HCT116 (cell line): ENCODE measurements around the gene DYRK1B. TPM values are rescaled to one million over a fixed set of nuclear protein-coding genes. Genes with fewer than 3 reads are reported as not detected.

Experiments
- ATAC-seq: fragments of 200-7000 bp; cut with Tn5 transposase; 2 replicates; pipeline ENCODE4 v1.9.1; 2020; ENCODE audit warnings: mild to moderate bottlenecking, moderate library complexity
- BruUV-seq: library from RNA; stranded (reverse); fragments of 400-500 nt; replicated peaks from 2 replicates; lab custom pipeline; 2021; lab: Mats Ljungman, UMichigan
- CTCF ChIA-PET: fragments of 300-600 bp; sonication (Branson Sonifier 250); formaldehyde crosslinking; loops from one replicate; lab custom pipeline; 2021; ENCODE audit warnings: antibody characterized with exemption; lab: Charles Lee
- POLR2A ChIA-PET: fragments of 300-600, 350-600 bp; sonication (Branson Sonifier 250); formaldehyde crosslinking; loops from one replicate; lab custom pipeline; 2021; ENCODE audit warnings: antibody characterized with exemption; lab: Charles Lee
- RAD21 ChIA-PET, 2 experiments: fragments of 300-600 bp; sonication (Branson Sonifier 250); formaldehyde crosslinking; loops; one replicate each; lab custom pipeline; 2023; ENCODE audit warnings: low total read pairs in 2 of 2; ENCODE audit not compliant: uncharacterized antibody in 2 of 2, unreplicated experiment in 2 of 2, low non-redundant PET in 1 of 2; lab: Charles Lee
- DNase-seq: peaks from one replicate; pipeline ENCODE4 v3.0.0-alpha.2; 2010; ENCODE audit warnings: low read depth, low spot score
- H2AFZ ChIP-seq: fragments of 200-600 bp; shearing (Covaris generic), sonication (generic); 2 replicates; pipeline ENCODE4 v1.6.1; 2017; ENCODE audit warnings: low read depth, mixed run types, mixed read lengths, antibody characterized with exemption, low read length; ENCODE audit not compliant: poor library complexity, severe bottlenecking
- H3K27ac ChIP-seq: 2 replicates; pipeline ENCODE4 v1.5.1; 2012; ENCODE audit warnings: low read depth, low read length
- H3K27me3 ChIP-seq: fragments of 200-600 bp; sonication (generic); 2 replicates; pipeline ENCODE4 v1.6.1; 2016; ENCODE audit warnings: mixed run types, low read length, mixed read lengths; ENCODE audit not compliant: insufficient read depth
- H3K36me3 ChIP-seq, 2 experiments: fragments of 200-500 bp in 1 of 2; fragments of 200-600 bp in 1 of 2; sonication (Bioruptor generic) in 1 of 2; sonication (generic) in 1 of 2; 2 replicates each; pipeline versions ENCODE4 v1.5.1 to v1.6.1; 2014 to 2016; ENCODE audit warnings: low read length in 2 of 2, inconsistent platforms in 1 of 2, mixed read lengths in 1 of 2, mixed run types in 1 of 2; ENCODE audit not compliant: insufficient read depth in 2 of 2, control insufficient read depth in 1 of 2
- H3K4me1 ChIP-seq, 2 experiments: fragments of 200-600 bp in 1 of 2; sonication (generic) in 1 of 2; 2 replicates each; pipeline versions ENCODE4 v1.5.1 to v1.6.1; 2012 to 2017; ENCODE audit warnings: low read length in 2 of 2, inconsistent platforms in 1 of 2, mild to moderate bottlenecking in 1 of 2, mixed read lengths in 1 of 2, mixed run types in 1 of 2, moderate library complexity in 1 of 2; ENCODE audit not compliant: insufficient read depth in 2 of 2, control insufficient read depth in 1 of 2
- H3K4me2 ChIP-seq: fragments of 200-600 bp; sonication (generic); 2 replicates; pipeline ENCODE4 v1.6.1; 2017; ENCODE audit warnings: mixed run types, low read length, mixed read lengths
- H3K4me3 ChIP-seq, 2 experiments: fragments of 200-600 bp in 1 of 2; sonication (generic) in 1 of 2; replicated peaks in 1 of 2; 2 replicates each; pipeline ENCODE4 v1.5.1; 2011 to 2016; ENCODE audit warnings: low read length in 2 of 2, control low read depth in 1 of 2, low read depth in 1 of 2, mild to moderate bottlenecking in 1 of 2, mixed read lengths in 1 of 2, mixed run types in 1 of 2
- H3K79me2 ChIP-seq: fragments of 200-600 bp; sonication (generic); 2 replicates; pipeline ENCODE4 v1.6.1; 2017; ENCODE audit warnings: mild to moderate bottlenecking, mixed run types, low read length, moderate library complexity, mixed read lengths; ENCODE audit not compliant: insufficient read depth
- H3K9ac ChIP-seq: fragments of 200-600 bp; sonication (generic); 2 replicates; pipeline ENCODE4 v1.6.1; 2016; ENCODE audit warnings: low read length, mixed read lengths
- H3K9me2 ChIP-seq: fragments of 200-600 bp; sonication (generic), shearing (Covaris generic); 2 replicates; pipeline ENCODE4 v1.6.1; 2017; ENCODE audit warnings: mixed run types, mild to moderate bottlenecking, moderate library complexity; ENCODE audit not compliant: insufficient read depth
- H3K9me3 ChIP-seq, 2 experiments: fragments of 200-500 bp in 1 of 2; fragments of 200-600 bp in 1 of 2; sonication (Bioruptor generic) in 1 of 2; sonication (generic) in 1 of 2; 2 replicates each; pipeline ENCODE4 v1.6.1; 2014 to 2017; ENCODE audit warnings: low read length in 2 of 2, mixed read lengths in 2 of 2, inconsistent platforms in 1 of 2, low read depth in 1 of 2, mild to moderate bottlenecking in 1 of 2, mixed run types in 1 of 2, moderate library complexity in 1 of 2; ENCODE audit not compliant: control insufficient read depth in 1 of 2, insufficient read depth in 1 of 2
- H4K20me1 ChIP-seq: fragments of 200-600 bp; sonication (generic), shearing (Covaris generic); 2 replicates; pipeline ENCODE4 v1.6.1; 2017; ENCODE audit warnings: mixed run types, mild to moderate bottlenecking, moderate library complexity; ENCODE audit not compliant: insufficient read depth
- CBX3 ChIP-seq: IDR thresholded peaks from 2 replicates; pipeline ENCODE4 v1.6.1; 2012; ENCODE audit warnings: low read depth
- EGR1 ChIP-seq: IDR thresholded peaks from 2 replicates; pipeline ENCODE4 v1.6.1; 2012; ENCODE audit warnings: low read depth
- ELF1 ChIP-seq: IDR thresholded peaks from 2 replicates; pipeline ENCODE4 v1.6.1; 2012; ENCODE audit warnings: low read depth, borderline replicate concordance
- EZH2phosphoT487 ChIP-seq: fragments of 200-600 bp; IDR thresholded peaks from 2 replicates; pipeline ENCODE4 v1.6.1; 2018; ENCODE audit warnings: antibody characterized with exemption, borderline replicate concordance
- JUND ChIP-seq: IDR thresholded peaks from 2 replicates; pipeline ENCODE4 v1.6.1; 2012
- POLR2A ChIP-seq: IDR thresholded peaks from 2 replicates; pipeline ENCODE4 v1.7.0; 2011; ENCODE audit warnings: borderline replicate concordance; ENCODE audit not compliant: insufficient read depth, insufficient read length; ENCODE audit errors: extremely low read depth
- POLR2AphosphoS5 ChIP-seq: IDR thresholded peaks from 2 replicates; pipeline ENCODE4 v1.6.1; 2011; ENCODE audit warnings: mild to moderate bottlenecking, low read depth, low read length, moderate library complexity
- RAD21 ChIP-seq: IDR thresholded peaks from 2 replicates; pipeline ENCODE4 v1.6.1; 2012; ENCODE audit warnings: low read depth, mild to moderate bottlenecking
- SP1 ChIP-seq: IDR thresholded peaks from 2 replicates; pipeline ENCODE4 v1.6.1; 2012; ENCODE audit warnings: low read depth
- TCF7L2 ChIP-seq: IDR thresholded peaks from 2 replicates; pipeline ENCODE4 v1.7.0; 2011; ENCODE audit warnings: borderline replicate concordance, inconsistent platforms; ENCODE audit not compliant: insufficient read depth, insufficient read length; ENCODE audit errors: extremely low read depth
- YY1 ChIP-seq: IDR thresholded peaks from 2 replicates; pipeline ENCODE4 v1.6.1; 2011; ENCODE audit warnings: low read length, low read depth, moderate library complexity, mild to moderate bottlenecking; ENCODE audit not compliant: insufficient replicate concordance; ENCODE audit errors: extremely low read depth
- ZFX ChIP-seq: fragments of 450-650 bp; IDR thresholded peaks from 2 replicates; pipeline ENCODE4 v1.6.1; 2017
- ZNF274 ChIP-seq: fragments of 200-500 bp; sonication (Bioruptor generic); IDR thresholded peaks from 2 replicates; pipeline ENCODE4 v1.6.1; 2014; ENCODE audit warnings: mild to moderate bottlenecking, low read depth, low read length, inconsistent platforms
- intact Hi-C: fragments of 100-400 bp; cut with micrococcal nuclease; formaldehyde crosslinking; loops from 2 replicates; pipeline ENCODE4 v1.10.0; 2022
- total RNA-seq: library from RNA; stranded (reverse); gene quantifications from one replicate; pipeline ENCODE4 v1.2.1, GENCODE V29; 2021; ENCODE audit not compliant: unreplicated experiment
- TF ChIP-seq, protein P1 (sequence below): IDR thresholded peaks from 2 replicates; pipeline ENCODE4 v1.6.1; 2012
- TF ChIP-seq, protein P2 (sequence below), 3 experiments: fragments of 200-600 bp in 1 of 3; sonication (generic) in 1 of 3; IDR thresholded peaks in 2 of 3; conservative IDR thresholded peaks in 1 of 3; 2 replicates each; pipeline ENCODE4 v1.5.1; 2012 to 2017; ENCODE audit warnings: low read depth in 2 of 3, low read length in 2 of 3, antibody characterized with exemption in 1 of 3, borderline replicate concordance in 1 of 3, control low read depth in 1 of 3, mild to moderate bottlenecking in 1 of 3, mixed read lengths in 1 of 3, mixed run types in 1 of 3, moderate library complexity in 1 of 3; ENCODE audit not compliant: insufficient read depth in 1 of 3

The DYRK1B gene
- total RNA-seq, 1 experiment from 2014 or later: 7.3 TPM

DNA sequence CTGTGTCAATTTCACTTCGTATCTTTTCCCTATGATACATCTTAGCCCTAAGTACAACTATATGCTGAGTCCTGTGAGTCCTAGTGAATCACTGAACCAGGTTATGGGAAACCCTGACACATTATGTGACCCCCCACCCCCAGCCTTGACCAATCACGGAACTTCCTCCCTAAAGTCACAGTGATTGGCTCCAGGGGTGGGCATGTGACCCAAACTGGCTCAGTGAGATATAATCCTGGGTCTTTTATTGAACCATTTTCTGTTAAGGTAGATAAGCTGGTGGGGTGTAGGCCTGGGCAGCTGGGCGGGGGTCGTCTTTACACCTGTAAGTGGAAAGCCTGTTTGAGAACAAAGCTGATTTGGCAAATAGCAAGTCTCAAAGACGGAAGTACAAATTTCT, 32.0 kb upstream of the DYRK1B start:
- H3K9ac ChIP-seq: no peak overlapping the region
- H2AFZ ChIP-seq: no peak overlapping the region
- no TSS peak for BruUV-seq
- no peaks in the 10 kb centered on the region for H3K36me3 ChIP-seq
- no peak overlapping the region for H3K4me3 ChIP-seq
- no peak overlapping the region for H3K4me2 ChIP-seq
- ATAC-seq (no peak), DNase-seq (no peak)
- H3K27ac ChIP-seq: no peak overlapping the region
- no peaks in the 10 kb centered on the region for H3K27me3 ChIP-seq
- ChIA-PET POLR2A (no interaction called here), RAD21 (no interaction called here), CTCF (no interaction called here)
- peaks cover 0 to 5% of the 10 kb centered on the region in 2 experiments; a peak in 2 of 4 replicates for H3K4me1 ChIP-seq
- no peaks in the 10 kb centered on the region for H3K9me2 ChIP-seq
- H3K9me3 ChIP-seq: no peaks in the 10 kb centered on the region
- H3K79me2 ChIP-seq: no peaks in the 10 kb centered on the region
- no peak for TF ChIP-seq SP1
- no peak for TF ChIP-seq POLR2A
- TF ChIP-seq EGR1: no peak
- TF ChIP-seq POLR2AphosphoS5: no peak
- no peak for TF ChIP-seq RAD21
- TF ChIP-seq JUND: no peak
- no peak for TF ChIP-seq TCF7L2
- intact Hi-C loops: no loop called here
- H4K20me1 ChIP-seq: no peaks in the 10 kb centered on the region

DNA sequence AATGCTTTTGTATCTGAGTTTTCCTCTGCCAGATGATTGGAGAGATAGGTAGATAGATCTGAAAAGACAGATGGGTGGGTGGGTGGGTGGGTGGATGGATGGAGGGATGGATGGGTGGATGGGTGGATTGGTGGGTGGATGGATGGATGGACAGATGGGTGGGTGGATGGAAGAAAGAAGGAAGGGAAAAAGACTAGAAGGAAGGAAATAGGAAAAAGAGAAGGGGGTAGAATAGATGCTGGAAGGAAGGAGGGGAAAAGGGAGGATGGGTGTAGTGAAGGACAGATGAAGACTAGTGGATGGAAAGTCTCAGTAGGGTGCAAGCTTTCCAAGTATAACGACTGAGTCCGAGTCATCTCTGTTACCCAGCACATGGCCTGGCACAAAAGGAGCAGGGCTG, 31.2 kb upstream of the DYRK1B start:
- CTCF ChIA-PET: no interaction called here
- intact Hi-C loops: no loop called here
- POLR2A ChIA-PET: no interaction called here

More for the DNA sequence above, 31.2 kb upstream of the DYRK1B start:
- H3K27ac ChIP-seq: no peak overlapping the region
- no peaks in the 10 kb centered on the region for H3K36me3 ChIP-seq
- RAD21 ChIA-PET: no interaction called here
- ATAC-seq (no peak), DNase-seq (no peak)
- no peak overlapping the region for H3K9ac ChIP-seq
- peaks cover 0 to 1% of the 10 kb centered on the region in 2 experiments; a peak in 1 of 4 replicates for H3K4me1 ChIP-seq
- TF ChIP-seq JUND (no peak), YY1 (no peak), RAD21 (no peak), ZFX (no peak), ZNF274 (no peak), POLR2AphosphoS5 (no peak), SP1 (no peak), CBX3 (no peak), EZH2phosphoT487 (no peak), ELF1 (no peak)
- TF ChIP-seq, protein P1, sequence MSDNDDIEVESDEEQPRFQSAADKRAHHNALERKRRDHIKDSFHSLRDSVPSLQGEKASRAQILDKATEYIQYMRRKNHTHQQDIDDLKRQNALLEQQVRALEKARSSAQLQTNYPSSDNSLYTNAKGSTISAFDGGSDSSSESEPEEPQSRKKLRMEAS: no peak
- TF ChIP-seq, protein P2, sequence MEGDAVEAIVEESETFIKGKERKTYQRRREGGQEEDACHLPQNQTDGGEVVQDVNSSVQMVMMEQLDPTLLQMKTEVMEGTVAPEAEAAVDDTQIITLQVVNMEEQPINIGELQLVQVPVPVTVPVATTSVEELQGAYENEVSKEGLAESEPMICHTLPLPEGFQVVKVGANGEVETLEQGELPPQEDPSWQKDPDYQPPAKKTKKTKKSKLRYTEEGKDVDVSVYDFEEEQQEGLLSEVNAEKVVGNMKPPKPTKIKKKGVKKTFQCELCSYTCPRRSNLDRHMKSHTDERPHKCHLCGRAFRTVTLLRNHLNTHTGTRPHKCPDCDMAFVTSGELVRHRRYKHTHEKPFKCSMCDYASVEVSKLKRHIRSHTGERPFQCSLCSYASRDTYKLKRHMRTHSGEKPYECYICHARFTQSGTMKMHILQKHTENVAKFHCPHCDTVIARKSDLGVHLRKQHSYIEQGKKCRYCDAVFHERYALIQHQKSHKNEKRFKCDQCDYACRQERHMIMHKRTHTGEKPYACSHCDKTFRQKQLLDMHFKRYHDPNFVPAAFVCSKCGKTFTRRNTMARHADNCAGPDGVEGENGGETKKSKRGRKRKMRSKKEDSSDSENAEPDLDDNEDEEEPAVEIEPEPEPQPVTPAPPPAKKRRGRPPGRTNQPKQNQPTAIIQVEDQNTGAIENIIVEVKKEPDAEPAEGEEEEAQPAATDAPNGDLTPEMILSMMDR (IDR thresholded peaks at IDR 0.05 in 2 of 3, conservative IDR thresholded peaks at IDR 0.05 in 1 of 3; ENCODE audit: borderline replicate concordance in 1 of 3, insufficient read depth in 1 of 3, low read depth in 2 of 3, low read length in 2 of 3): no peak
- H3K9me2 ChIP-seq: no peaks in the 10 kb centered on the region
- H3K9me3 ChIP-seq: no peaks in the 10 kb centered on the region
- no peak overlapping the region for H3K4me3 ChIP-seq
- no peaks in the 10 kb centered on the region for H3K27me3 ChIP-seq
- no TSS peak for BruUV-seq
- H3K79me2 ChIP-seq: no peaks in the 10 kb centered on the region
- no peak overlapping the region for H3K4me2 ChIP-seq
- H4K20me1 ChIP-seq: no peaks in the 10 kb centered on the region
- no peak overlapping the region for H2AFZ ChIP-seq
